Measurements from ENCODE around the gene SCD5. TPM values are rescaled to one million over a fixed set of nuclear protein-coding genes. Genes with fewer than 3 reads are reported as not detected.

Gene SCD5
- total and polyA plus RNA-seq, 9 of the 15 experiments (the other 6 are each of a cell fraction or from before 2014, with no cell fraction given): 0.01 to 0.20 (median 0.03) TPM; not detected in 5

DNA sequence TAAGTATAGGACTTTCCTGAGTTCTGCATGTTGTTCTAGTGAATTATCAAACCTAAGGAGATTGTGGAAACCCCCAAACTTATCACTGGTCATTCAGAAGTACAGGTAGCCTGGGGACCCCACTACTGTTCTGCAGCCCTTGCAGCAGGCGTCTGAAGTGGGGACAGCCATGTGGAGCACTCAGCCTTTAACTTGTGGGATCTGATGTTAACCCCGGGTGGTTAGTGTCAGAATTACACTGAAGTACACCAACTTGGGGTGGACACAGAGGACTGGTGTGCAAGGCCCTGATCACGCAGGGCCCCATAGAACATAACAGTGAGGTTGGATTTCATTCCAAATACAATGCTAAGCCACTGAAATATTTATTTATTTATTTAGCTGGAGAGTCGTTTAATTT, 103.7 kb downstream of the SCD5 start:
- peaks cover 15 to 42% of the 10 kb centered on the region in 2 experiments; a peak in 4 of 5 replicates for H3K27me3 ChIP-seq (ENCODE audit: control insufficient read depth in 2 of 2, insufficient read depth in 2 of 2, low read length in 2 of 2)
- no peak for FAIRE-seq
- no peak overlapping the region for H2AFZ ChIP-seq (ENCODE audit: low read depth, low read length)
- no peak overlapping the region for H3K4me2 ChIP-seq (ENCODE audit: insufficient read depth, low read length)
- WGBS (ENCODE audit: insufficient coverage, low coverage, missing lambda C conversion rate): 0% methylated on average over 4 of the region's 4 CpGs
- H3K4me3 ChIP-seq: no peak overlapping the region
- in situ Hi-C loops (cut with MboI) (no loop called here), intact Hi-C loops (cut with micrococcal nuclease) (no loop called here)
- H3K36me3 ChIP-seq (ENCODE audit: control insufficient read depth, insufficient read depth, low read length): no peaks in the 10 kb centered on the region
- TF ChIP-seq HEY1 (CRISPR knock-in tag; IDR thresholded peaks at IDR 0.05; ENCODE audit: borderline replicate concordance): no peak
- TF ChIP-seq ZNF121 (CRISPR knock-in tag; conservative IDR thresholded peaks at IDR 0.05): no peak
- TF ChIP-seq, protein P1, sequence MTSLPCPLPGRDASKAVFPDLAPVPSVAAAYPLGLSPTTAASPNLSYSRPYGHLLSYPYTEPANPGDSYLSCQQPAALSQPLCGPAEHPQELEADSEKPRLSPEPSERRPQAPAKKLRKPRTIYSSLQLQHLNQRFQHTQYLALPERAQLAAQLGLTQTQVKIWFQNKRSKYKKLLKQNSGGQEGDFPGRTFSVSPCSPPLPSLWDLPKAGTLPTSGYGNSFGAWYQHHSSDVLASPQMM (CRISPR knock-in tag; IDR thresholded peaks at IDR 0.05): no peak
- no peak for TF ChIP-seq ZNF695 (CRISPR knock-in tag; IDR thresholded peaks at IDR 0.05)
- TF ChIP-seq E2F3 (CRISPR knock-in tag; IDR thresholded peaks at IDR 0.05): no peak
- no peak for TF ChIP-seq CCAR2 (IDR thresholded peaks at IDR 0.05; ENCODE audit: low read depth, low read length)
- TF ChIP-seq KAT8 (IDR thresholded peaks at IDR 0.05; ENCODE audit: low read depth): no peak
- no peak for TF ChIP-seq RBBP5 (IDR thresholded peaks at IDR 0.05; ENCODE audit: borderline replicate concordance, insufficient read depth, low read length, poor library complexity, severe bottlenecking)
- ATAC-seq: no peak
- no peak overlapping the region for H3K27ac ChIP-seq (ENCODE audit: extremely low read depth, low read depth, low read length)
- H3K9me3 ChIP-seq (replicated peaks; ENCODE audit: control insufficient read depth, insufficient read depth, low read depth, low read length): no peaks in the 10 kb centered on the region
- BruUV-seq (replicated peaks): no TSS peak
- H3K4me1 ChIP-seq (replicated peaks in 1 of 2; ENCODE audit: control insufficient read depth in 2 of 2, insufficient read depth in 2 of 2, low read length in 2 of 2): no peaks in the 10 kb centered on the region
- no peaks in the 10 kb centered on the region for H4K20me1 ChIP-seq (replicated peaks; ENCODE audit: control insufficient read depth, insufficient read depth, low read length)
- ChIA-PET CTCF (ENCODE audit: low intra/inter-chr PET ratio) (no interaction called here), POLR2A (no interaction called here)
- H3K79me2 ChIP-seq (ENCODE audit: control insufficient read depth, insufficient read depth, low read length): no peaks in the 10 kb centered on the region
- H3K9ac ChIP-seq (ENCODE audit: insufficient read depth in 1 of 2, low read depth in 2 of 2, low read length in 2 of 2): no peak overlapping the region
- DNase-seq (ENCODE audit: extremely low read depth in 1 of 4, low spot score in 3 of 4): no peak
- H3K9me1 ChIP-seq (ENCODE audit: control insufficient read depth, insufficient read depth, low read length): no peaks in the 10 kb centered on the region
